K562 (cell line): ENCODE measurements around the gene COBLL1. TPM values are rescaled to one million over a fixed set of nuclear protein-coding genes. Genes with fewer than 3 reads are reported as not detected.

Source experiments
- BCOR ChIP-seq: fragments of 450-650 bp; IDR thresholded peaks from 2 replicates; pipeline ENCODE4 v1.6.1; 2016
- ERF ChIP-seq: fragments of 450-650 bp; formaldehyde crosslinking; IDR thresholded peaks from 2 replicates; pipeline ENCODE4 v1.4.0; 2020; ENCODE audit warnings: mild to moderate bottlenecking, mixed read lengths
- ETV1 ChIP-seq: fragments of 450-650 bp; conservative IDR thresholded peaks from 2 replicates; pipeline ENCODE4 v1.6.1; 2016; ENCODE audit warnings: missing genetic modification characterization, control low read depth, low read depth, missing compliant biosample characterization
- TSHZ1 ChIP-seq: fragments of 250-450 bp; sonication (Bioruptor Pico); IDR thresholded peaks from 2 replicates; pipeline ENCODE4 v1.4.0; 2020; ENCODE audit warnings: mild to moderate bottlenecking, moderate library complexity
- ZBTB5 ChIP-seq: fragments of 450-650 bp; IDR thresholded peaks from 2 replicates; pipeline ENCODE4 v1.6.1; 2017; ENCODE audit warnings: antibody characterized with exemption
- ZNF217 ChIP-seq: sonication (generic); formaldehyde crosslinking; IDR thresholded peaks from 2 replicates; pipeline ENCODE4 v1.8.0; 2022; ENCODE audit warnings: mild to moderate bottlenecking, missing genetic modification reagents
- polyA plus RNA-seq, 8 experiments: library from polyadenylated mRNA; depleted of rRNA in 4 of 8; stranded (reverse) in 5 of 8; unstranded in 3 of 8; fragments of >200 nt; fragmentation: Nextera tagmentation in 2 of 8; fragmentation: Illumina TruSeq in 1 of 8; extraction: Ambion mirVana in 2 of 8; extraction: Trizol in 1 of 8; gene quantifications; 2 replicates each; pipeline versions ENCODE4 v1.2.1 to v1.2.3, GENCODE V29; 2011 to 2014; ENCODE audit warnings: inconsistent platforms in 1 of 8, missing spikeins in 1 of 8
- total RNA-seq, 7 experiments: library from RNA; depleted of rRNA in 6 of 7; stranded (reverse); fragments of >200 nt in 6 of 7; fragmentation: Illumina TruSeq in 2 of 7; extraction: Trizol in 2 of 7; gene quantifications; 2 replicates each; pipeline versions ENCODE4 v1.2.1 to v1.2.3, GENCODE V29; 2011 to 2021; ENCODE audit warnings: low replicate concordance in 1 of 7

Gene COBLL1
- total and polyA plus RNA-seq, 9 of the 15 experiments (the other 6 are each of a cell fraction or from before 2014, with no cell fraction given): 0.07 to 1.6 (median 0.71) TPM

GRCh38 chr2:164690361-164690760 is 151.3 kb downstream of the COBLL1 start (continued):
- TF ChIP-seq TSHZ1 (CRISPR knock-in tag): no peak
- TF ChIP-seq ZNF217 (CRISPR knock-in tag): no peak
- no peak for TF ChIP-seq BCOR
- TF ChIP-seq ZBTB5: no peak
- TF ChIP-seq ERF (CRISPR knock-in tag): no peak
- TF ChIP-seq ETV1 (tag): no peak
